Left ventricle myocardium inferior (tissue), 1 donor: Measurements from ENCODE around the gene SHFL. TPM values are rescaled to one million over a fixed set of nuclear protein-coding genes. Genes with fewer than 3 reads are reported as not detected.

Experiments used
- DNase-seq: peaks from one replicate; pipeline ENCODE4 v3.0.0-alpha.2; 2020
- H3K27ac ChIP-seq: fragments of 200-600 bp; replicated peaks from 2 replicates; pipeline ENCODE4 v1.8.0; 2021
- H3K27me3 ChIP-seq: fragments of 200-600 bp; 2 replicates; pipeline ENCODE4 v1.8.0; 2021; ENCODE audit warnings: low read depth
- H3K36me3 ChIP-seq: fragments of 200-600 bp; 2 replicates; pipeline ENCODE4 v1.8.0; 2021
- H3K4me1 ChIP-seq: fragments of 200-600 bp; 2 replicates; pipeline ENCODE4 v1.8.0; 2021
- H3K4me3 ChIP-seq: fragments of 200-600 bp; 2 replicates; pipeline ENCODE4 v1.8.0; 2021; ENCODE audit warnings: mild to moderate bottlenecking, moderate library complexity
- H3K9me3 ChIP-seq: fragments of 200-600 bp; replicated peaks from 2 replicates; pipeline ENCODE4 v1.8.0; 2021
- CTCF ChIP-seq: fragments of 200-600 bp; IDR thresholded peaks from 2 replicates; pipeline ENCODE4 v1.8.0; 2021; ENCODE audit warnings: antibody characterized with exemption, mild to moderate bottlenecking, borderline replicate concordance
- intact Hi-C: fragments of 100-400 bp; cut with micrococcal nuclease; formaldehyde crosslinking; loops from one replicate; pipeline ENCODE4 v1.11.0; 2022
- total RNA-seq: library from RNA; stranded (reverse); fragmentation: NEBNext Ultra II Directional; extraction: Animal tissue kit (Norgen Biotek cat#: 25700); gene quantifications from one replicate; pipeline ENCODE4 v1.2.1, GENCODE V29; 2021
- donor health status: DM: no; HTN: yes; CAD: no; lungs with severe emphysema.

Gene SHFL
- total RNA-seq, 1 donor from 2014 or later: 9.1 TPM

GRCh38 chr19:10100163-10100785 is 14.2 kb downstream of the SHFL start:
- no peak for TF ChIP-seq CTCF
- no peaks in the 10 kb centered on the region for H3K27me3 ChIP-seq
- H3K4me3 ChIP-seq: no peak overlapping the region
- no peak for DNase-seq
- H3K4me1 ChIP-seq: peaks cover 14% of the 10 kb centered on the region
- H3K27ac ChIP-seq: no peak overlapping the region
- H3K36me3 ChIP-seq: no peaks in the 10 kb centered on the region
- H3K9me3 ChIP-seq: no peaks in the 10 kb centered on the region
- intact Hi-C loops: no loop called here

- H3K4me3 ChIP-seq: no peak overlapping the region
- H3K27me3 ChIP-seq: no peaks in the 10 kb centered on the region
- no peak overlapping the region for H3K27ac ChIP-seq
- no peaks in the 10 kb centered on the region for H3K9me3 ChIP-seq
- peaks cover 21% of the 10 kb centered on the region for H3K4me1 ChIP-seq
- no peak for DNase-seq
- TF ChIP-seq CTCF: no peak
- H3K36me3 ChIP-seq: peaks cover 7% of the 10 kb centered on the region
- intact Hi-C loops: no loop called here
These were observed 16.7 kb downstream of the SHFL start for GRCh38 chr19:10102787-10103236.

DNA sequence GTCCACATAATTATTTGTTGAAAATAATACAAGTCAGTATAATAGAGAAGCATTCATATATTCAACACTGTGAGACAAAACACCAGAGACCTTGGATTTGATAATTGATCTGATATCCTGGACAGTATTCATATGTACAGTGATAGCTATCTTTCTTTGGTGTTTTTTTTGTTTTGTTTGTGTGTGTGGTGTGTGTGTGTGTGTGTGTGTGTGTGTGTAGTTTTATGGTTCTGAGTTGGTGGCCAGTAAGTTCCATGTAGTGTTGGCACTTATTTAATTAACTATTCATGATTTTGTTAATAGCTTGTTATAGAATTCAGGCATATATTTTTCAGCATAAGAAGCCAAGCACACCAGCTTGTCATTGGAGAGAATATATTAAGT is 18.0 kb downstream of the SHFL start:
- no peaks in the 10 kb centered on the region for H3K27me3 ChIP-seq
- H3K36me3 ChIP-seq: peaks cover 20% of the 10 kb centered on the region
- no peak overlapping the region for H3K27ac ChIP-seq
- no peaks in the 10 kb centered on the region for H3K9me3 ChIP-seq
- TF ChIP-seq CTCF: no peak
- peaks cover 25% of the 10 kb centered on the region for H3K4me1 ChIP-seq
- no peak overlapping the region for H3K4me3 ChIP-seq
- no peak for DNase-seq
- intact Hi-C loops: no loop called here

- peaks cover 25% of the 10 kb centered on the region for H3K4me1 ChIP-seq
- H3K9me3 ChIP-seq: no peaks in the 10 kb centered on the region
- no peak for DNase-seq
- H3K27ac ChIP-seq: no peak overlapping the region
- intact Hi-C loops: no loop called here
- no peak for TF ChIP-seq CTCF
- peaks cover 27% of the 10 kb centered on the region for H3K36me3 ChIP-seq
- H3K27me3 ChIP-seq: no peaks in the 10 kb centered on the region
- no peak overlapping the region for H3K4me3 ChIP-seq
These were observed 18.8 kb downstream of the SHFL start for GRCh38 chr19:10104665-10105508.

DNA sequence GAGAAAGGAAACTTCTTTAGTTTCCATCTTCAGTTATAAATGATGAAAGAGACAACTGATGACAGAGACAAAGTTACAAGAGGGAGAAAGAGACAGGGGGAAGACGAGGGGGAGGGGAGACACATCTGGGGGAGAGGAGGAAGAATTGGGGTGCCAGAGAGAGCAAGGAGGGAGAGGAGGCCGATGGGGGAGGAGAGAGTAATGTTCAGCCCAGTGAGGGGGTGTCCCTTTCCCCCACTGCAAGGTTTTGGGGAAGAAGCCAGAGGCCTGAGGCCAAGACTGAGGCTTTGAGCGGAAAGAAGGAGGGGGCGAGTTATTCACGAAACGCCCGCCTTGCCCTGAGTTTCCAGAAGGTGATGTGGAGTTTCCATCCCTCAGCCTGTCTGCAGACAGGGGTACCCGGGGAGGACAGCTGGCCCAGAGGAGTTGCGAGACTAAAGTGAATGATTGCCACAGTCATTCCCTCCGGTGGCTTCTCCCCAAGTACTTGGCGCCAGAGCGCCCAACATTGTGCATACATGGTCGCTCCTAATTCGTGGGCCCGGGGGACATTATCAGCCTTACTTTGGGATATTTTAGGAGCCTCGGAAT is 19.5 kb downstream of the SHFL start:
- Histone ChIP-seq H3K36me3 (peaks cover 35% of the 10 kb centered on the region), H3K27me3 (no peaks in the 10 kb centered on the region), H3K27ac (peak overlapping the region; percentile 89), H3K9me3 (no peaks in the 10 kb centered on the region), H3K4me3 (peak overlapping the region; percentile 99), H3K4me1 (peaks cover 25% of the 10 kb centered on the region)
- intact Hi-C loops: no loop called here
- TF ChIP-seq CTCF: no peak
- no peak for DNase-seq
